ENCODE results near the gene OPALIN.

The OPALIN gene, protein sequence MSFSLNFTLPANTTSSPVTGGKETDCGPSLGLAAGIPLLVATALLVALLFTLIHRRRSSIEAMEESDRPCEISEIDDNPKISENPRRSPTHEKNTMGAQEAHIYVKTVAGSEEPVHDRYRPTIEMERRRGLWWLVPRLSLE

DNA sequence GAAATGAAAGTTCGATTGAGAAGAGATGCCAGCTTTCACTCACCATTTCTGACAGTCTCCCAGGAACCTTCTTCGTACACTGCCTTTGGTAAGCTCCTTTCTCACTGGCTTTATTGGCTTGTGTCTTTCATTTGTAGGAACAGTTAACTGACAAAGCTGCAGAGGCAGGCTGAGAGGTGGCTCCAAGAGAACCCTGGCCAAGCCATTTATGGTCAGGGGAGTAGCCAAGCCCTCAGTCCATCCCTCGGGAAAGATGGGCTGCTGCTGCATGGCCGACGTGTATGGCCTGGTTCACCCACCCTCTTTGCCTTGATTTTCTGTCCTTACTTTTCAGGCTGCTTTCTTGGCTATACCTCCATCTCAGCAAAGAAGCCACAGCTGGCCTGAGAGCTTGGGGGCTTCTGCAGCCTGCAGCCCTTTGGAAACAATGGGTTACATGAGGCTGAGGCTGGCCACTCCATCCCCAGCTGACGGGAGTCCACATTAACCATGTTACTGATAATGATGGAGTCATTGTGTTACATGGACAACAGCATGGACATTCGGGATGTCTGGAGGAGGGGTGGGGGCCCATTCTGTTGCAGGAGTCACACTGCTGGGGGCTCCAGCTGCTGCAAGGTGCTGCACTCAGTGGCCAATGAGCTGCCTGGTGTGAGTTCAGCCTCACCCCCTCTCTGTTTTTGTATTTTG, at the start of gene OPALIN:
Gene OPALIN (minus strand): TSS at position 152 of the 690 bp plus-strand sequence. CDS start 106 bp downstream, at position 46.
- DNase-seq = no peak

DNA sequence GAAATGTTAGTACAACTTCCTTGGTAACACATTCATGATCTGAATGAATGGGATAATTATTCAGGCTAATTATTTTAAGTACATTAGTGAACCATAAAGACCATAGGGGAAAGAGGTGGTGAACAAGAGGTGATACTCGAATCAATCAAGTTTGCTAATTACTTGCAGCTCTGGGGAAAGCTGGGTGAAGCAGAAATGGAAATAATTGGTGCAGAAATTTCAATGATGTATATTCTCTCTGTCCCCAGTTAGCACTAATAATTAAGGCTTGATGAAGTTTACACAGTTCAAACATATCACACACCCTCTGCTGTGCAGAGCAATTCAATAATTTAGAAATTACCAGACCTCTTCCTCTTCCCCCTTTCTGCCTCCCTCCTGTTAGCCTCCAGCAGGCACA, 49.4 kb upstream of the OPALIN start:
- no peak for DNase-seq

DNA sequence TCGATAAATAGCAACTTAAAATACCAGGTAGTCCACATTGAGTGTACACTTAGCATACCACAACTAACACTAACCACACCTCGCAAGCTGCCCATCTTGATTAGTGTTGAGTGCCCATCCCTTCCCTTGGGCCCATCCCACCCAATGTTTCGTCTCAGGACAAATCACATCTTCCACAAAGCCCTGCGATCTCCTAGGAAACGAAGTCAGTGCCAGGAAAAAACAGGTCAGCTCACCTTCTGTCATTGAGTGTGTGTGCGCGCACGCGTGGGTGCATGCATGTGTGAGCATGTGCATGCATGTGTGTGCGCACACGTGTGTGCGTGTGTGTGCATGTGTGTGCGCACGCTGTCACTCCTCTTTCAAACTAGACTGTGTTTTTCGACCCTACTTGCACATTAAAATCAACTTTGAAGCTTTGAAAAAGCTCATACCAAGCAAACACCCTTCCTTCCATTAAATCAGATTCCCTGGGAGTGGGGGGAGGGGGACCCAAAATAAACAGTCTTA, 48.8 kb upstream of the OPALIN start:
- DNase-seq = no peak

DNA sequence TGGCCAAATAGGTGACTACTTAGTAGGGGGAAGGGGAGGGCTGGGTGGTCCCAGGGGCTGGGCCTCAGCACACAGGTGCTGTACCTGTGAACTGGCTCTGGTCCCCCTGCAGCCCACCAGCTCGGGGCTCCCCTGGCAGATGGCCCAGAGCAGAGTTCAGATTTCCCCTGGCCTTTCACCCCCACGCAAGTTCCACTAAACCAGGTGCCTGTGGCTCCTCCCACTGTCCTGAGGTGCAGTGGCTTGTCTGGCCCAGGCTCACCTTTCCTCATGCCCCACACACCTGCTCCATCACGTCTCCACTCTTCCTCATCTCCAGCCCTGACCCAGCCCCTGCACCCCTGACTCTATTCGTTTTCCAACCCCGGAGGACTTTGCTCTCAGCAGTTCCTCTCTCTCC, 47.3 kb upstream of the OPALIN start:
- DNase-seq = no peak

DNA sequence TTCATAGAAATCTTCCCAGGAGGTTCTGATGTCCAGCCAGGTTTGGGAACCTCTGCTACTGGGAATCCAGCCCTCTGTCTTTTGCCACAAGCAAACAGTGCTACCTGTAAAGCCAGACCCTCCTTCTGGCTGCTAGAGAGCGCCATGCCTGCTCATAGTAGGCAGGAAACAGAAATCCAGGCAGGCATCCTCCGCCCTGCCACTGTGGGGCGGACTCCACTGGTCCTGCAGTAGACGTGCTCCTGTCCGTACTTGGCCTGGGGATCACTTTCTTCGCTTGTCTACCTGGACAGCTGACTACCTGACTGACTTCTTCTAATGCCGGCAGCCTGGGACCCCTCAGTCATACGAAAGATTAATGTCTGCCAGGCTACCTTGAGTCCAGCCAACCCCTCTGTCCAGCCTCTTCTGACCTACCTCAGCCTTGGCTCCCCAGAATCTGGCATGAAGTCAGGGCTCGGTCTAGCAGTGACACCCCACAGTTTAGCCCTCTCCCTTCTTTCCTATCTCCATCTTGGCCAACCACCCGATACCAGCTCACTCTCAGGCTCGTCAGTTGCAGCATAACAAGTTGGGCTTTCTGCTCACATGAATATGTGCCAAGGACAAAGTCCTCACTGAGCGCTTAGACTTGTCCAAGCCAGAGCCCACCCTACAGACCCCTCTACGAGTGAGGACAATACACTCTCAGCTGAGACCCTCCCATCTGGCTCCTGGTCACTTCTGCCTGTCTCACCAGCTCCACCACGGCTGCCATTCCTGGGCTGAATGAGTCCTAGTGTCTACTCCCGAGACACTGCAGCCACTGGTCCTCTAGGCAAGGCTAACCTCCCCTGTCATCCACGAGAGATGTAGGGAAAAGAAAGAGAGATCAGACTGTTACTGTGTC, 43.9 kb upstream of the OPALIN start:
- no peak for DNase-seq

DNA sequence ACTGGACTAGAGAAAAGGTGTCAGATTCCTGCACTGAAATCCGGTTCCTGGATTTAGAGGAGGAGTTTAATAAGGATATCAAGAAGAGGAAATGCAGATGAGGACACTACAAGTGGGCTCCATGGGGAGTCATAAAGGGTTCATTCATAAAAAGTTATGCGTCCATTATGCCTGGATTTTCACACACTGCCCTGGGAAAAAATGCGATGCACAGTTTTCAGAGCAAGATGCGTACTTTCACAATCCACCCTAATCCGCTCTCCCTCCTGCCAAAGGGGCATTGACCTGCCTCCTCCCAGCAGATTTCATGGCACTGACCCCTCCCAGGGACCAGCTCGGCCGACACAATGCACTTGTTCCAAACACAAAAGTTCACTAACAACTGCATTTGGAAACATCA, 42.2 kb upstream of the OPALIN start:
- DNase-seq = peak; percentile 35

DNA sequence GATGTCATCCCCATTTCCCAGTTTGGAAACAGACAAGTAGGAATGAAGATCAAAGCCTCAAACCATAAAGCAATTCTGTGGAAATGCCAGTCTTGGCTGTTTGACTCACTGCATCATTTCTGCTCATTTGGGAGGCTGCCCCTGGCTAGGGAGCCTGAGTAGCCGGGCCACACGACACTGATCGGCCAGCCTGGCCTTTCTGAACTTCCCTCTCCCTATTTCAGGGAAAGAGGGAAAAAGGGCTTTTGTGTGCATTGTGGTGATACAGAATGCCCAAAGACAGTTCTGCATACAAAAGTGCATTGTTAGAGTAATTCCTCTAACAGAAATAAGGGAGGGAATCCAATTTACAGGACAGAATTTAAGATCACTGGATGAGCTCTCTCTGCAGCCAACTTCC, 41.7 kb upstream of the OPALIN start:
- no peak for DNase-seq

DNA sequence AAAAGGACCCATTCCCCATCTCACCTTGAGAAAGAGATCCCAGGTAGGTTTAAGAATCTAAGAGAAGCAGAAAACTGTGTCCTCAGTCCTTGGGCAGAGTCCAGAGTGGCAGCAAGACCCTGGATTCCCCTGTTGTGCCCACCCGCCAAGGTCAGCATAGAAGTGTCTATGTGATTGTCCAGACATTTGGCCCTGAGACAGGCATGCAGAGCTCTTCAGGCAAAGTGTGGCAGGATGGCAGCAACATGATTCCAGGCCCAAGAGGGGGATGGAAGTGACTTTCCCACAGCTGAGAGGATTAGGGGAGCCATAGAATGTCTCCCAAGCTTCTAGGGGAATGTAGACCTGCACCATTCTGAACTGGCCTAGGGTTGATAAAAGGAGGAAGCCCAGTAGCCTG, 39.1 kb upstream of the OPALIN start:
- no peak for DNase-seq

DNA sequence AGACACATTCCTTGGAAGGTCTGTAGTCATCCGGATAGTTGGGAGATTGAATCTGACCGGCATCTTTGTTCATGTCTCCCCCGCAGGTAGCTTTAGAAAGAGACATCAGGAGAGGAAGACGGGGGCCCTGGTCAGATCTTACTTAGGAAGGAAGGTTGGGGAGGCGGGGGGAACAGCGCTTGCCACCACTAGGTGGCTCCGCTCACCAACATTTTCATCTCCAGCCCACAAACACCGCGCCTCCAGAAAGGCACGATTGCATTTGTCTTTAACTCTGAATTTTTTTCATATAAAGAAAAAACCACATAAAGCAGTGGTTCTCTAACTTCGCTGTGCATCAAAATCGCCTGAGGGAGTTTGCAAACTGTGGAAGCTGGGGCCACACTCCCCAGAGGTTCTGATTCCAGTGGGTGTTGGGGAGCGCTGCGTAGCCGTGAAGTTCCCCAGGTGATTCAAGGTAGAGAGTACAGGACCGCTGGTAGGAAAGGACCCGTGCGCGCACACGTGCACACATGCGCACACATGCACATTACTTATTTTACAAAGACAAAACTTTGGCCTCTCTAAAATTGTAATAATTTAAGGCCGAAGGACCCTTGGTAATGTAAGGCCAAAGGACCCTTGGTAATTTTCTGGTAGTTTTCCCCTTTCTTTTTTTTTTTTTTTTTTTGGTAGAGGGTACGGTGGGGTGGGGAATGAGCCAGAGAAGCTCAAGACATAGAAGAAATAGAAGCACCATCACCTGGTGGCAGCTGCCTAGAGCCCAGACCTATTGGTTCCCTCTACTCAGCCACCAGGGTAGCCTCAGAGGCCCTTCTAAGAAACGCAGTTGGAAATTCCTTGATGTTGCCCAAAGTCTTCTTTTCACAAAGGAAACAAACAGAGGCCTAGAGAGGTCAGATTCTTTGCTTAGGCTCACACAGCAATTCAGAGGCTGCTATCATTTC, 37.4 kb upstream of the OPALIN start:
- peak; percentile 84 for DNase-seq

DNA sequence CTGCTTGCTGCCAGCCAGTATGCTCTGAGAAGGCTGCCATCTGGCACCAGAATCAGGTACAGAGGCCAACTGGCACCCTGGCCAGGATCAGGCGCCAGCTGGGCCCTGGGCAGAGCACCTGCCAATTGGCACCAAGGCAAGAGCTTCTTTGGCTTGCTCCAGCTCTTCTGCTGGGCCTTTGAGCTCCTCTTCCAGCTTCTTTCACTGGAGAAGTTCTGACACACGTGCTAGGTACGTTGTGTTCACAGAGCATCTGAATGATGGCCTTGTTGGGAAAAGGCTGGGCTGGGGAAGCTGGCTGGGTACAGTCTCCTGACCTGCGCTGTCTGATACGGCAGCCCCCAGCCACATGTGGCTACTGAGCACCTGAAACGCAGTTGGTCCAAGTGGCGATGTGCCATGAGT, 31.7 kb upstream of the OPALIN start:
- no peak for DNase-seq

DNA sequence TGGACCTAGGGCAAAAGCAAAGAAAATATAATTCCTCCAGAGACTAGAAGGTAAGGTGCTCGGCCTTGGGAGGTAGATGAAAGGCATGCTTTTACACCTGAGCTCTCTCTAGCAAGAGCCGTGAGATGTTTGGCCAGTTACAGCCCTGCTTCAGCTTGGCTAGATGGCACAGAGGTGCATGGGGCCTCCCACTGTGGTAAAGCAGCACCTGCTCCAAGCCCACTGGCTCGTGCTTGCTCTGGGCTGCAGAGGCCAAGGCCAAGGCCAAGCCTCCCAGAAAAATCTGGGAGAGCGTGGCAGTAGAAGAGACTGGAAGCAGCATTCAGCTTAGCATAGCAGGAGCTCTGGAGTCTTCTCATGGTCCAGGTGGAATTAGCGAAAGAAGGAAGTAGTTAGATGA, 31.0 kb upstream of the OPALIN start:
- DNase-seq = no peak

DNA sequence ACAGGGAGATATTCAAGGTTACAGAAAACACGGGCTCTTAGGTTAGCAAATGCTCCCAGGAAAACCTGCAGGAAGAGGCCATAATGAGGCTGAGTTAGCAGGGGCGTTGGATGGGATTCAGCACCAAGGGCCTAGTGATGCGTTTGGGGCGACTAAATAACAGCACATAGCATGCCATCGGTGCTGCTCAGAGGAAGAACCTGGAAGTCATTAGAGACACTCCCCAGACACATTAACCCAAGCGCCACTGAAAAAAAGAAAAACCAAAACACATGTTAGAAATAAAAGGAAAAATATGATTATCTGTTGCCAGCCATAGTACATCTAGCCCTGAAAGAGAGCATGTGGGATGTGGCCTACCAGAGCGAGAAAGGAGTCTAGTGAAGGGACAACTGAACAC, 28.8 kb upstream of the OPALIN start:
- DNase-seq = no peak

DNA sequence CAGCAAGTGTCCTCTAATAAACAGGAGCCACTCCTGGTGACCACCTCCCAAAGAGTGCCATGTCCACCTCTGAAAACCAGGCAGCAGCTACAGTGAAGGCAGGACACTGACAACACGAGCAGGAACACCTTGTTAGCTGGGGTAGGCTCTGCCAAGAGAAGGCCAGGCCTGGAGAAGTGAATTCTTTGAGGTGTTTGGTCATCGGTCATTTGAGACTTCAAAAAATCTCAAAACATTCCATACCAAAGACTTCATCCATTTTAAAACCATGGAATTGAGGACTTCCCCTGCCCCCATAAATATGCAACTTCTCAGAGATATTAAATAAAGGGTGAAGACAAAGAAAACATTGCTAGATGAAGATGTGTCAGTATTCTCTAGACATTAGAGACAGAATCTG, 28.4 kb upstream of the OPALIN start:
- no peak for DNase-seq

DNA sequence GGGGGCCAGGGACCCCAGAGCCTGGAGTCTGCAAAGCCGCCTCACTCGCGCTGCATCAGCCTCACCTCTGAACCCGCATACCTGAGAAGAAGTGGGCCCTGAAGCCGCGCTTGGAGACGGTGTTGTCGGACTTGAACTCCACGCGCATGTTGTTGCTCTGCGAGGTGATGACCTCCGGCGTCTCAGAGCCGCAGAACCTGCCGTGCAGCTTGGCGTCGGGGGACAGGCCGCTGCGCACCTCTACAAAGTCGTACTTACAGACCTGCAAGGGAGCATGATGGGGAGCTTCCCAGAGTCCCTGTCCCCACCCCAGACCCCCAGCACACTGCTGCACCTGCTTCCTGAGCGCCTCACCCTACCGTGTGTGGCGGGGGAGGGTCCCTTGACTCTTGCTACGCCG, 25.7 kb upstream of the OPALIN start:
- DNase-seq = no peak

DNA sequence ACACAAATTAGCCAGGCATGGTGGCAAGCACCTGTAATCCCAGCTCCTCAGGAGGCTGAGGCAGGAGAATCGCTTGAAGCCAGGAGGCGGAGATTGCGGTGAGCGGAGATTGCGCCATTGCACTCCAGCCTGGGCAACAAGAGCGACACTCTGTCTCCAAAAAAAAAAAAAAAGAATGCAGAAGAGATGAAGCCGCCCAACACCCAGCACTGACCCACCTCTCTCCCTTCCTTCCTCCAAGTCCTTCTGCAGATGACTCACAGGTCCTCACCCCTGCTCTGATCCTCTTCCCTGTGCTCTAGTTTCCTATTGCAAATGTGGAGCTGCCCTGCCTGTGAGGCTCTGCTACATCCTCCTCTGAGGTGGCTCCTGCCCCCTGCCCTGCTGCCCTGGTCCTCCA, 22.0 kb upstream of the OPALIN start:
- DNase-seq = no peak

DNA sequence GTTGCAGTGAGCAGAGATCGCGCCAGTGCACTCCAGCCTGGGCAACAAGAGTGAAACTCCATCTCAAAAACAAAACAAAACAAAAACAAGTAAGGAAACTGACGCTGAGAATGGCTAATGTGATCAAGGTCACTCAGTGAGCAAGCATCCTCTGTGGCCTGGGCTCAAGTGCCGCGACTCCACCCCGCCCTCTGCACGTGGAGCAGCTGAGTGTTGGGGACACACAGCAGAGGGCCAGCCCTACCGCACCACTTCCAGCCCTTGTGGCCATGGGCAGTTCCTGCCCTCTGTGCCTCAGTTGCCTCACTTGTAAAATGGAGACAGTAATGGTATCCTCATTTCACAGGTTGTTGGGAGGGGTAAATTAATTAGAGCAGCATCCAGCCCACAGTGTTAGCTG, 21.0 kb upstream of the OPALIN start:
- DNase-seq = no peak

DNA sequence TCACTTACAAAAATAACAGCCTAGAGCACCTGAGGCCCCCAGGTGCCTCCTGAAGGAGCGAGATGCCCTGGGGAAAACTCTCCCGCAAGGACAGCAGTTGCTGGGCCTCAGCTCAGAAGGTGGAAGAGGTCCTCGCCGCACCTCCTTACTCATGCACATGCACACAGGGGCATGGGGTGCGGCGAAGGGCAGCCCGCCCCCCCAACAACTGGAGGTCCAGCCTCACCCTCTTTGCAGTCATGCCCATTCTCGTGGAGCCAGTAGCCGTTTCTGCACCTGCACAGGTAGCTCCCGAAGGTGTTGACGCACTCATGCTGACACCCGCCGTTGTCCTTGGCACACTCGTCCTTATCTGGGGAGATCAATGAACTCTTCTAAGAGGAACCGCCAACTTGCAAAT, 19.9 kb upstream of the OPALIN start:
- no peak for DNase-seq

DNA sequence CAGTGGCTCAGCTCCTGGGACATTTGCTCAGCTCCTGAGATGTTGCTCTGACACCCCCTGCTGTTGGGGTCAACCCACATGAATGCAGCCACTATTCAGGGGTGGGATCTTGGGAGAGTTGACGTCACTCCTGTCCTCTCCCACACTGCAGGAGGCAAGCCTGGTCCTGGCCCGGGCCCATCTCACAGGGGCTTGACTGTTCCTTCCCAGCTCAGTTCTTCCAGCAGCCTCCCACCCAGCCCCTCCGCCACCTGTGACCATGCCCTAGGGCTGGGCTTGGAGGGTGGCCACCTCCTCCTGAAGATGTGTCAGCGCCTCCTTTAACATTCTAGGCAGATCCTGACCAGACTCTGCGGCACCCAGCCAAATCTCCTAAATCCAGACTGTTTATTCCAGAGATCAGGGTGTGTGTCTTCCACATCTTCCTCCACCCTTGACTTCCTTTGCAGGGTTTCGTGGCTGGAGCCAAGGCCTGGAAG, 19.1 kb upstream of the OPALIN start:
- DNase-seq = no peak

DNA sequence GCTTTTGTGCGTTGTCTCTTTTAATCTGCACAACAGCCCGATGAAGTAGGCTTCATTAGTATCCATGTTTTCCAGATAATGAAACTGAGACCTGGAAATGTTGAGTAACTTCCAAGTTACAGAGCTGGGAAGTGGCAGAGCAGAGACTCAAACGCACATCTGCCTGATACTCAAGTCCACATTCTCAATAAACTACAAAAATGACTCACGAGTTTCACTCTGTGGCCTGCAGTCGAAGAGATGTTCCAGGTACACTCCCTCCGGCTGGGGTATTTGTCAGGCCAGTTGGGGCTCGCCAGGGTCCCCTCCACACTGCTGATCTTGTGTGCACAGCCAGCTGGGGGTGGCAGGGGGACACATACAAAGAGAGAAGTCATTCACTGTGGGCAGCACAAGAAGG, 17.7 kb upstream of the OPALIN start:
- no peak for DNase-seq

DNA sequence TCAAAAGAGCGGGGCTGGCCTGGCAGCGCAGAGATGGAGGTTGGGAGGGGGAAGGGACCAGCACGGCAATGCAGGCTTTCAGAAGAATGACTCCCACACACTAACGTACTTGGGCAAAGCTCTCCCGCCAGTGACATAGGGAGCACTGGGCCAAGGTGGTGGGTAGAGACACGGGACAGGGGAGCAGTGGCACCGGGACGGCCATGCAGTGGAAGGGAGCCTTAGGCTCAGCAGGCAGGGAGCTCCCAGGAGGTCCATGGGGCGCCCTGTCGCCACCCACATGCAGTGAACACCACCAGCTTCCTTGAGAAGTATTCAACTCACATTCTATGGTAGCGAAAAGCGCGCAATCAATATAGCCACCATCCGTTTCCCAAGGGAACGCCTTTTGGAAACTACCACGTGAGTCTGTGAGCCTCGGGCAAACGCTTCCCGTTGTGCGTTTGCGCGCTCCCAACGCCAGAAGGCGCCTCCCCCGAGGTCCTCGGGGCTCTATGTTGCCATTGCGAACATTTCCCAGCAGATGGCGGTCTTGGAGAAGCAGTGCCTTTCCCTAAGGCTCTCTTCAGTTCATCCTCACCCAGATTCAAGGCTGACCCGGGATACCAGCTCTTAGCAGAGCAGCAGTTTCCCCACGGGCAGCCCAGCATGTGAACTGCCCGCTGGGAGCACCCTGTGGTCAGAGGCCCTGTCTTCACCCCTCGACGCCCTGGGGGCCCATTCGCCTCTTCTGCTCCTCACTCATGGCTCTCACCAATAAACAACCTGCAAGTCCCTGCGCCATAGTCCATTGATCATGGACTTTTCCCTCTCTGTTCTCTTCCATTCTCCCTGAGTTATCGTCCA, 16.4 kb upstream of the OPALIN start:
- DNase-seq = peak; percentile 95

DNA sequence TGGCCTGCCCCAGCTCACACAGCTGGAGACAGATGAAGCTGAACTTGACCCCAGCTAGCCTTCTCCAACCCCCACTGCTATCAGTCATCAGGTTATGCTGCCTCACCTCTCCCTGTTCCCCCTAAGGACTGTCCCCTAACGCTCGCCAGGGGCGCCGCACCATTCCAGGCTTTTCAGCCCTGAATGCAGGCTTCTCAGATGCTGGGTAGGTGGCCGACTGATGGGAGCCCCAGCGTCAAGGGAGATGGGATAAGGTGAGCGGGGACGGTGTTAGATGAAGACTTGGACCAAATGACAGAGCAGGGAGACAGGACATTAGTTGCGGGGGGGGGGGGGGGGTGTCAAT, 15.8 kb upstream of the OPALIN start:
- DNase-seq = no peak

DNA sequence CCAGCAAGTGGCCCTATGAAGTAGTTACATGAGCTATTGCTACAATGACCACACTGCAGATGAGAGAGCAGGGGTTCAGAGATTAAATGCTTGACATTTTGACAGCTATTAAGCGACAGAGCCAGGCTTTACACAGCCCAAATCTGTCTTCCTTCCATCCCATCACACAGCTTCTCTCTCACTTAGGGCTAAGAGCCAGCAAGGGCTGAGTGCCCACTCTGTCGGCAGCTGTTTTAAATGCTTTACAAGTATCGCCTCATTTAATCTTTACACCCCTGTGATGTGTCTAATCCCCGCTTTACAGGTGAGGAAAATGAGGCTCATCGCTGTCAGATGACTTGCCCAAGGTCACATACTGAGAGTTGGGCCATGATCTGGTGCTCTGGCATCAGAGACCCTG, 15.2 kb upstream of the OPALIN start:
- no peak for DNase-seq
